Thyroid gland (tissue), 4 donors: ENCODE measurements around the gene CSNK1A1. TPM values are rescaled to one million over a fixed set of nuclear protein-coding genes. Genes with fewer than 3 reads are reported as not detected.

Source experiments
- DNase-seq, 2 donors: peaks; one replicate each; pipeline ENCODE4 v3.0.0-alpha.2; 2019
- H3K27ac ChIP-seq, 3 donors: fragments of 200-600 bp; sonication (generic); 1 replicate in 2 of 3; 2 replicates in 1 of 3; pipeline ENCODE4 v1.5.1; 2016 to 2019; ENCODE audit warnings: mild to moderate bottlenecking in 1 of 3, moderate library complexity in 1 of 3
- H3K27me3 ChIP-seq: fragments of 200-600 bp; sonication (generic); one replicate; pipeline ENCODE4 v1.5.1; 2019
- H3K36me3 ChIP-seq, 2 donors: fragments of 200-600 bp; sonication (generic); one replicate each; pipeline ENCODE4 v1.5.1; 2016 to 2019
- H3K4me1 ChIP-seq, 2 donors: fragments of 200-600 bp; sonication (generic); one replicate each; pipeline ENCODE4 v1.5.1; 2017 to 2019
- H3K4me3 ChIP-seq, 3 donors: fragments of 200-600 bp; sonication (generic); replicated peaks in 1 of 3; 1 replicate in 2 of 3; 2 replicates in 1 of 3; pipeline ENCODE4 v1.5.1; 2016; ENCODE audit warnings: mild to moderate bottlenecking in 1 of 3
- H3K9me3 ChIP-seq: fragments of 200-600 bp; sonication (generic); one replicate; pipeline ENCODE4 v1.5.1; 2017
- CTCF ChIP-seq, 6 experiments: fragments of 200-600 bp in 3 of 6; fragments of 450-650 bp in 3 of 6; sonication (generic) in 3 of 6; IDR thresholded peaks; one replicate each; pipeline ENCODE4 v1.5.1; 2016 to 2019; ENCODE audit warnings: antibody characterized with exemption in 6 of 6, mild to moderate bottlenecking in 2 of 6, inconsistent platforms in 1 of 6, moderate library complexity in 1 of 6
- POLR2A ChIP-seq, 2 donors: fragments of 450-650 bp; IDR thresholded peaks; one replicate each; pipeline ENCODE4 v1.6.1; 2017; ENCODE audit warnings: antibody characterized with exemption in 2 of 2, mild to moderate bottlenecking in 2 of 2, moderate library complexity in 1 of 2
- WGBS, 2 donors: methylation state at CpG; one replicate each; pipeline ENCODE4 v1.1.5; 2017; 5-methylcytosine and 5-hydroxymethylcytosine counted together
- intact Hi-C: fragments of 100-400 bp; cut with DNase I; formaldehyde crosslinking; loops from one replicate; pipeline ENCODE4 v1.15.1; 2023
- total RNA-seq, 4 donors: library from RNA; depleted of rRNA; stranded (reverse); fragments of >200 nt; gene quantifications; one replicate each; pipeline ENCODE4 v1.2.3, GENCODE V29; 2016

The CSNK1A1 gene
- total RNA-seq, 4 donors from 2014 or later, result 183 to 262 (median 202) TPM

- H3K27ac ChIP-seq, result no peak overlapping the region
- 94% methylated on average over 1 of the region's 1 CpG for WGBS, 2 donors
- H3K4me1 ChIP-seq, result no peaks in the 10 kb centered on the region
- intact Hi-C loops, result no loop called here
- DNase-seq, result no peak
- no peak overlapping the region for H3K4me3 ChIP-seq
- no peaks in the 10 kb centered on the region for H3K9me3 ChIP-seq
- TF ChIP-seq POLR2A (IDR thresholded peaks at IDR 0.05) (no peak), CTCF (IDR thresholded peaks at IDR 0.05) (no peak)
- H3K36me3 ChIP-seq, result peaks cover 46 to 62% of the 10 kb centered on the region in 2 donors
- no peaks in the 10 kb centered on the region for H3K27me3 ChIP-seq
Observed at GRCh38 chr5:149510136-149510535, 41.1 kb downstream of the CSNK1A1 start.

GRCh38 chr5:149504677-149505076, 46.6 kb downstream of the CSNK1A1 start:
- no peak for DNase-seq
- Histone ChIP-seq H3K27me3 (no peaks in the 10 kb centered on the region), H3K4me3 (no peak overlapping the region), H3K4me1 (no peaks in the 10 kb centered on the region), H3K27ac (no peak overlapping the region), H3K36me3 (peaks cover 62 to 80% of the 10 kb centered on the region in 2 donors), H3K9me3 (no peaks in the 10 kb centered on the region)
- no peak for TF ChIP-seq POLR2A (IDR thresholded peaks at IDR 0.05)
- TF ChIP-seq CTCF (IDR thresholded peaks at IDR 0.05), result no peak
- intact Hi-C loops, result no loop called here
- 91 to 96% methylated on average over 2 of the region's 2 CpGs for WGBS, 2 donors

- Histone ChIP-seq H3K36me3 (peaks cover 57 to 74% of the 10 kb centered on the region in 2 donors), H3K9me3 (no peaks in the 10 kb centered on the region), H3K27me3 (no peaks in the 10 kb centered on the region), H3K27ac (no peak overlapping the region), H3K4me3 (no peak overlapping the region), H3K4me1 (no peaks in the 10 kb centered on the region)
- WGBS, 2 donors, result 95 to 98% methylated on average over 2 of the region's 2 CpGs
- DNase-seq, result no peak
- intact Hi-C loops, result no loop called here
- no peak for TF ChIP-seq CTCF (IDR thresholded peaks at IDR 0.05)
- no peak for TF ChIP-seq POLR2A (IDR thresholded peaks at IDR 0.05)
Observed at GRCh38 chr5:149503006-149503405, 48.2 kb downstream of the CSNK1A1 start.

GRCh38 chr5:149500922-149501582, 50.2 kb downstream of the CSNK1A1 start:
- Histone ChIP-seq H3K27me3 (no peaks in the 10 kb centered on the region), H3K4me1 (no peaks in the 10 kb centered on the region), H3K27ac (no peak overlapping the region), H3K4me3 (no peak overlapping the region), H3K9me3 (no peaks in the 10 kb centered on the region), H3K36me3 (peaks cover 43 to 58% of the 10 kb centered on the region in 2 donors)
- no peak for TF ChIP-seq POLR2A (IDR thresholded peaks at IDR 0.05)
- no peak for TF ChIP-seq CTCF (IDR thresholded peaks at IDR 0.05)
- intact Hi-C loops, result no loop called here
- DNase-seq, result no peak
- WGBS, 2 donors, result 90 to 92% methylated on average over 5 of the region's 5 CpGs

- Histone ChIP-seq H3K4me1 (no peaks in the 10 kb centered on the region), H3K27me3 (no peaks in the 10 kb centered on the region), H3K27ac (no peak overlapping the region), H3K4me3 (no peak overlapping the region), H3K36me3 (peaks cover 30 to 37% of the 10 kb centered on the region in 2 donors), H3K9me3 (no peaks in the 10 kb centered on the region)
- DNase-seq, result no peak
- 97 to 100% methylated on average over 1 of the region's 1 CpG for WGBS, 2 donors
- TF ChIP-seq POLR2A (IDR thresholded peaks at IDR 0.05) (no peak), CTCF (IDR thresholded peaks at IDR 0.05) (no peak)
- intact Hi-C loops, result no loop called here
Observed at GRCh38 chr5:149498724-149499336, 52.4 kb downstream of the CSNK1A1 start.
